CD14-positive monocyte (primary cell): Measurements from ENCODE around the gene NUP85. TPM values are rescaled to one million over a fixed set of nuclear protein-coding genes. Genes with fewer than 3 reads are reported as not detected.

Source experiments
- DNase-seq, 3 donors: peaks; one replicate each; pipeline ENCODE4 v3.0.0-alpha.2; 2011 to 2022
- H2AFZ ChIP-seq: 2 replicates; pipeline ENCODE4 v1.6.0; 2012; ENCODE audit warnings: mild to moderate bottlenecking, low read depth, low read length, inconsistent platforms; ENCODE audit not compliant: insufficient read depth, poor library complexity, severe bottlenecking
- H3K27ac ChIP-seq, 2 donors: 1 replicate in 1 of 2; 2 replicates in 1 of 2; pipeline ENCODE4 v1.5.1; 2012 to 2013; ENCODE audit warnings: low read length in 2 of 2, control low read depth in 1 of 2, inconsistent platforms in 1 of 2, low read depth in 1 of 2, mild to moderate bottlenecking in 1 of 2
- H3K27me3 ChIP-seq, 2 donors: one replicate each; pipeline versions ENCODE4 v1.6.0 to v1.6.1; 2011 to 2013; ENCODE audit warnings: low read length in 2 of 2; ENCODE audit not compliant: control insufficient read depth in 2 of 2, insufficient read depth in 2 of 2
- H3K36me3 ChIP-seq, 2 donors: replicated peaks in 1 of 2; 1 replicate in 1 of 2; 2 replicates in 1 of 2; pipeline versions ENCODE4 v1.5.1 to v1.6.1; 2012 to 2013; ENCODE audit warnings: low read length in 2 of 2, control low read depth in 1 of 2, inconsistent platforms in 1 of 2, mild to moderate bottlenecking in 1 of 2; ENCODE audit not compliant: insufficient read depth in 2 of 2, control insufficient read depth in 1 of 2
- H3K4me1 ChIP-seq, 2 donors: 1 replicate in 1 of 2; 2 replicates in 1 of 2; pipeline versions ENCODE4 v1.5.1 to v1.6.1; 2012 to 2013; ENCODE audit warnings: low read length in 2 of 2, control low read depth in 1 of 2, inconsistent platforms in 1 of 2, mild to moderate bottlenecking in 1 of 2, moderate library complexity in 1 of 2; ENCODE audit not compliant: insufficient read depth in 2 of 2, control insufficient read depth in 1 of 2
- H3K4me2 ChIP-seq: replicated peaks from 2 replicates; pipeline ENCODE3; 2012; ENCODE audit warnings: low read length, moderate library complexity, mild to moderate bottlenecking; ENCODE audit not compliant: poor library complexity, severe bottlenecking; ENCODE audit errors: extremely low read depth
- H3K4me3 ChIP-seq, 3 experiments: fragments of 200-600 bp in 1 of 3; sonication (generic) in 1 of 3; replicated peaks in 1 of 3; 1 replicate in 2 of 3; 2 replicates in 1 of 3; pipeline ENCODE4 v1.5.1; 2011 to 2013; ENCODE audit warnings: low read length in 3 of 3, mild to moderate bottlenecking in 3 of 3, control low read depth in 2 of 3, low read depth in 2 of 3, inconsistent platforms in 1 of 3, moderate library complexity in 1 of 3
- H3K79me2 ChIP-seq: 2 replicates; pipeline ENCODE4 v1.6.0; 2012; ENCODE audit warnings: mild to moderate bottlenecking, control low read depth, inconsistent platforms, low read length, moderate library complexity; ENCODE audit not compliant: insufficient read depth
- H3K9ac ChIP-seq: 2 replicates; pipeline ENCODE4 v1.6.0; 2017; ENCODE audit warnings: low read length, mild to moderate bottlenecking; ENCODE audit not compliant: insufficient read depth, poor library complexity, severe bottlenecking
- H3K9me3 ChIP-seq, 2 donors: replicated peaks in 1 of 2; 1 replicate in 1 of 2; 2 replicates in 1 of 2; pipeline versions ENCODE4 v1.5.1 to v1.6.1; 2012 to 2013; ENCODE audit warnings: low read length in 2 of 2, control low read depth in 1 of 2; ENCODE audit not compliant: control insufficient read depth in 1 of 2, insufficient read depth in 1 of 2
- H4K20me1 ChIP-seq: 2 replicates; pipeline ENCODE4 v1.6.0; 2012; ENCODE audit warnings: mild to moderate bottlenecking, low read length, control low read depth, moderate library complexity; ENCODE audit not compliant: insufficient read depth
- H3K27ac Mint-ChIP-seq, 7 donors: one replicate each; pipeline ENCODE4 v1.8.0; 2020; ENCODE audit warnings: mild to moderate bottlenecking in 7 of 7, mixed read lengths in 7 of 7, moderate library complexity in 6 of 7, inconsistent platforms in 2 of 7
- H3K27me3 Mint-ChIP-seq, 3 donors: one replicate each; pipeline ENCODE4 v1.8.0; 2021 to 2022; ENCODE audit warnings: low read depth in 3 of 3, mild to moderate bottlenecking in 3 of 3, mixed read lengths in 3 of 3, moderate library complexity in 3 of 3, inconsistent platforms in 1 of 3
- H3K36me3 Mint-ChIP-seq, 2 donors: one replicate each; pipeline ENCODE4 v1.8.0; 2020; ENCODE audit warnings: mixed read lengths in 2 of 2, inconsistent platforms in 1 of 2, mild to moderate bottlenecking in 1 of 2
- H3K4me1 Mint-ChIP-seq: one replicate; pipeline ENCODE4 v1.8.0; 2020; ENCODE audit warnings: mild to moderate bottlenecking, mixed read lengths
- H3K4me3 Mint-ChIP-seq, 2 donors: one replicate each; pipeline ENCODE4 v1.8.0; 2020; ENCODE audit warnings: mild to moderate bottlenecking in 2 of 2, mixed read lengths in 2 of 2, moderate library complexity in 1 of 2
- H3K9me3 Mint-ChIP-seq, 7 donors: one replicate each; pipeline ENCODE4 v1.8.0; 2020 to 2022; ENCODE audit warnings: mixed read lengths in 7 of 7, mild to moderate bottlenecking in 6 of 7, moderate library complexity in 6 of 7, inconsistent platforms in 2 of 7
- WGBS: methylation state at CpG from one replicate; pipeline ENCODE4 v1.1.5; 2013; ENCODE audit warnings: missing lambda C conversion rate; ENCODE audit not compliant: insufficient coverage; 5-methylcytosine and 5-hydroxymethylcytosine counted together
- intact Hi-C, 2 donors: fragments of 100-400 bp; cut with micrococcal nuclease; formaldehyde crosslinking; loops; one replicate each; pipeline versions ENCODE4 v1.15.0 to v1.15.1; 2023
- polyA plus RNA-seq, 3 donors: library from polyadenylated mRNA; depleted of rRNA in 1 of 3; unstranded in 2 of 3; stranded (reverse) in 1 of 3; fragments of 300-500 nt in 2 of 3; fragments of >200 nt in 1 of 3; fragmentation: Illumina TruSeq in 2 of 3; gene quantifications; 1 replicate in 2 of 3; 2 replicates in 1 of 3; pipeline ENCODE4 v1.2.3, GENCODE V29; 2012 to 2021
- TF ChIP-seq, protein P1 (sequence below): fragments of 200-600 bp; IDR thresholded peaks from one replicate; pipeline ENCODE4 v1.8.0; 2022; ENCODE audit warnings: antibody characterized with exemption, mild to moderate bottlenecking

The NUP85 gene
- polyA plus RNA-seq, 3 donors, result 36.3 to 94.2 (median 38.7) TPM

DNA sequence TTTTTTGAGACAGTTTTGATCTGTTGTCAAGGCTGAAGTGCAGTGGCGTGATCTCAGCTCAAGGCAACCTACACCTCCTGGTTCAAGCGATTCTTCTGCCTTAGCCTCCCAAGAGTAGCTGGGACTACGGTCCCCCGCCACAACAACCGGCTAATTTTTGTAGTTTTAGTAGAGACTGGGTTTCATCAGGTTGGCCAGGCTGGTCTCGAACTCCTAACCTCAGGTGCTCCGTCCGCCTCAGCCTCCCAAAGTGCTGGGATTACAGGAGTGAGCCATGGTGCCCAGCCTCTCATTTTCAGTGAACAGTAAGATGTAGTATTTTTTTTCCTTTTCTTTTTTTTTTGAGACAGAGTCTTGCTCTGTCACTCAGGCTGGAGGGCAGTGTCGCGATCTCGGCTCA lies 30.5 kb upstream of the NUP85 start:
- Histone ChIP-seq H3K27ac (no peak overlapping the region), H2AFZ (no peak overlapping the region), H3K79me2 (peaks cover 97% of the 10 kb centered on the region), H3K36me3 (peaks cover 64 to 86% of the 10 kb centered on the region in 2 donors), H3K27me3 (no peaks in the 10 kb centered on the region), H3K9me3 (no peaks in the 10 kb centered on the region), H3K4me1 (no peaks in the 10 kb centered on the region), H4K20me1 (peaks cover 86% of the 10 kb centered on the region), H3K9ac (no peak overlapping the region), H3K4me2 (no peak overlapping the region), H3K4me3 (no peak overlapping the region)
- Mint-ChIP-seq H3K9me3 (no peaks in the 10 kb centered on the region), H3K27me3 (no peaks in the 10 kb centered on the region), H3K27ac (peak overlapping the region in 1 of 7 donors; percentile 42), H3K4me1 (peaks cover 2% of the 10 kb centered on the region), H3K4me3 (no peak overlapping the region), H3K36me3 (peaks cover 51 to 83% of the 10 kb centered on the region in 2 donors)
- no peak for DNase-seq
- intact Hi-C loops, result loop anchor here (5.0 to 10.0 kb wide), 2 partner anchors 63 to 210 kb away; no protein-coding TSS in a partner anchor
- TF ChIP-seq, protein P1, sequence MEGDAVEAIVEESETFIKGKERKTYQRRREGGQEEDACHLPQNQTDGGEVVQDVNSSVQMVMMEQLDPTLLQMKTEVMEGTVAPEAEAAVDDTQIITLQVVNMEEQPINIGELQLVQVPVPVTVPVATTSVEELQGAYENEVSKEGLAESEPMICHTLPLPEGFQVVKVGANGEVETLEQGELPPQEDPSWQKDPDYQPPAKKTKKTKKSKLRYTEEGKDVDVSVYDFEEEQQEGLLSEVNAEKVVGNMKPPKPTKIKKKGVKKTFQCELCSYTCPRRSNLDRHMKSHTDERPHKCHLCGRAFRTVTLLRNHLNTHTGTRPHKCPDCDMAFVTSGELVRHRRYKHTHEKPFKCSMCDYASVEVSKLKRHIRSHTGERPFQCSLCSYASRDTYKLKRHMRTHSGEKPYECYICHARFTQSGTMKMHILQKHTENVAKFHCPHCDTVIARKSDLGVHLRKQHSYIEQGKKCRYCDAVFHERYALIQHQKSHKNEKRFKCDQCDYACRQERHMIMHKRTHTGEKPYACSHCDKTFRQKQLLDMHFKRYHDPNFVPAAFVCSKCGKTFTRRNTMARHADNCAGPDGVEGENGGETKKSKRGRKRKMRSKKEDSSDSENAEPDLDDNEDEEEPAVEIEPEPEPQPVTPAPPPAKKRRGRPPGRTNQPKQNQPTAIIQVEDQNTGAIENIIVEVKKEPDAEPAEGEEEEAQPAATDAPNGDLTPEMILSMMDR, result no peak
- WGBS, result 92% methylated on average over 4 of the region's 11 CpGs

DNA sequence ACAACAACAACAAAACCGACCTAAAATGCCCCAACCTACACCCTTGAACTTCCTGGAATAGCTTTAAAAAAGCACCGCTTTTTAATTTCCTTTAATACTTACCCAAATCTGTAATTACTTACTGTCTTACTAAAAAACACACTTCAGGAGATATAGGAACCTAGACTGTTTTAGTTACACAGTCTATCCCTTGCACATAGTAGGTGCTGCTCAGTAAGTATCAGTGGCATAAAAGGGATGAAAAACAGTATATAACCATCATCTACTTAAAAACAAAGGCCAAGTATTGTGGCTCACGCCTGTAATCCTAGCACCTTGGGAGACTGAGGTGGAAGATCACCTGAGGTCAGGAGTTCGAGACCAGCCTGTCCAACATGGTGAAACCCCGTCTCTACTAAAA lies 28.9 kb upstream of the NUP85 start:
- H3K9me3 ChIP-seq, result no peaks in the 10 kb centered on the region
- H3K9me3 Mint-ChIP-seq, result no peaks in the 10 kb centered on the region
- TF ChIP-seq, protein P1, result no peak
- H3K4me1 Mint-ChIP-seq, result peaks cover 12% of the 10 kb centered on the region
- H3K9ac ChIP-seq, result no peak overlapping the region
- H3K4me1 ChIP-seq, result peaks cover 10 to 11% of the 10 kb centered on the region in 2 donors
- no peak overlapping the region for H3K27ac ChIP-seq
- no peaks in the 10 kb centered on the region for H3K27me3 Mint-ChIP-seq
- H2AFZ ChIP-seq, result no peak overlapping the region
- H3K36me3 Mint-ChIP-seq, result peaks cover 49 to 80% of the 10 kb centered on the region in 2 donors
- H3K79me2 ChIP-seq, result peaks cover 97% of the 10 kb centered on the region
- H3K4me2 ChIP-seq, result no peak overlapping the region
- WGBS, result 95% methylated on average over 4 of the region's 5 CpGs
- H4K20me1 ChIP-seq, result peaks cover 92% of the 10 kb centered on the region
- no peaks in the 10 kb centered on the region for H3K27me3 ChIP-seq
- no peak overlapping the region for H3K4me3 Mint-ChIP-seq
- intact Hi-C loops, result loop anchor here in 1 of 2 donors (10.0 kb wide), 1 partner anchor 212 kb away; no protein-coding TSS in a partner anchor
- H3K36me3 ChIP-seq, result peaks cover 65 to 85% of the 10 kb centered on the region in 2 donors
- no peak overlapping the region for H3K4me3 ChIP-seq
- DNase-seq, result no peak
- H3K27ac Mint-ChIP-seq, result no peak overlapping the region
